OCI-LY7 (cell line): ENCODE data around the gene CDHR5. TPM values are rescaled to one million over a fixed set of nuclear protein-coding genes. Genes with fewer than 3 reads are reported as not detected.
A peak's percentile ranks its signal among the peaks of the same experiment; 100 is the strongest.

Experiments
- BruUV-seq: library from RNA; stranded (reverse); fragments of 400-500 nt; replicated peaks from 2 replicates; lab custom pipeline; 2021; lab: Mats Ljungman, UMichigan
- CTCF ChIA-PET: fragments of 300-600 bp; sonication (Branson Sonifier 250); formaldehyde crosslinking; loops from one replicate; lab custom pipeline; 2022; ENCODE audit warnings: antibody characterized with exemption; ENCODE audit not compliant: unreplicated experiment; lab: Charles Lee
- POLR2A ChIA-PET: fragments of 300-600 bp; sonication (Branson Sonifier 250); formaldehyde crosslinking; loops from one replicate; lab custom pipeline; 2022; ENCODE audit warnings: antibody characterized with exemption; lab: Charles Lee
- DNase-seq: peaks from one replicate; pipeline ENCODE4 v3.0.0-alpha.2; 2015; ENCODE audit warnings: low spot score
- H2AFZ ChIP-seq: fragments of 200-600 bp; sonication (generic), shearing (Covaris generic); 2 replicates; pipeline ENCODE4 v1.6.1; 2014; ENCODE audit warnings: mild to moderate bottlenecking, antibody characterized with exemption, low read length, moderate library complexity
- H3K27ac ChIP-seq: fragments of 200-600 bp; sonication (generic); 2 replicates; pipeline ENCODE4 v1.5.1; 2014; ENCODE audit warnings: mixed run types, low read depth, mild to moderate bottlenecking, moderate library complexity, low read length, inconsistent platforms; ENCODE audit not compliant: poor library complexity, severe bottlenecking
- H3K36me3 ChIP-seq: fragments of 200-600 bp; sonication (generic); 2 replicates; pipeline ENCODE4 v1.6.1; 2014; ENCODE audit warnings: mild to moderate bottlenecking, antibody characterized with exemption, low read length, moderate library complexity, mixed read lengths; ENCODE audit not compliant: insufficient read depth
- H3K4me1 ChIP-seq: fragments of 200-600 bp; sonication (generic); 2 replicates; pipeline ENCODE4 v1.5.1; 2014; ENCODE audit warnings: mild to moderate bottlenecking, low read length; ENCODE audit not compliant: insufficient read depth, poor library complexity, severe bottlenecking
- H3K4me2 ChIP-seq: fragments of 200-600 bp; sonication (generic); 2 replicates; pipeline ENCODE4 v1.6.1; 2014; ENCODE audit warnings: mild to moderate bottlenecking, low read length
- H3K4me3 ChIP-seq: fragments of 200-600 bp; sonication (generic); 2 replicates; pipeline ENCODE4 v1.5.1; 2014; ENCODE audit warnings: mild to moderate bottlenecking, low read depth, low read length; ENCODE audit not compliant: poor library complexity, severe bottlenecking
- H3K79me2 ChIP-seq: fragments of 200-600 bp; sonication (generic); 2 replicates; pipeline ENCODE4 v1.6.1; 2016; ENCODE audit warnings: low read depth, mild to moderate bottlenecking, low read length, moderate library complexity, mixed read lengths; ENCODE audit not compliant: insufficient read depth
- H3K9me2 ChIP-seq: fragments of 200-600 bp; sonication (generic); 2 replicates; pipeline ENCODE4 v1.6.1; 2016; ENCODE audit warnings: mild to moderate bottlenecking, low read length, mixed read lengths; ENCODE audit not compliant: insufficient read depth
- H3K9me3 ChIP-seq: fragments of 200-600 bp; sonication (generic); 2 replicates; pipeline ENCODE4 v1.6.1; 2014; ENCODE audit warnings: mild to moderate bottlenecking, mixed run types, low read length, mixed read lengths
- H4K20me1 ChIP-seq: fragments of 200-600 bp; sonication (generic); 2 replicates; pipeline ENCODE4 v1.6.1; 2014; ENCODE audit warnings: mild to moderate bottlenecking, antibody characterized with exemption, low read length, moderate library complexity, mixed read lengths; ENCODE audit not compliant: insufficient read depth
- EZH2phosphoT487 ChIP-seq: fragments of 200-600 bp; sonication (generic); IDR thresholded peaks from 2 replicates; pipeline ENCODE4 v1.6.1; 2018; ENCODE audit warnings: low read depth, borderline replicate concordance, mild to moderate bottlenecking, mixed run types, antibody characterized with exemption, low read length, moderate library complexity, mixed read lengths
- intact Hi-C: fragments of 100-400 bp; cut with micrococcal nuclease; formaldehyde crosslinking; loops from one replicate; pipeline ENCODE4 v1.10.0; 2022; ENCODE audit not compliant: unreplicated experiment
- total RNA-seq, 2 experiments: library from RNA; depleted of rRNA in 1 of 2; stranded (reverse); fragments of >200 nt in 1 of 2; shearing (Covaris generic) in 1 of 2; gene quantifications; 2 replicates each; pipeline ENCODE4 v1.2.3, GENCODE V29; 2014 to 2022
- TF ChIP-seq, protein P1 (sequence below): fragments of 200-600 bp; sonication (generic); conservative IDR thresholded peaks from 2 replicates; pipeline ENCODE4 v1.5.1; 2014; ENCODE audit warnings: mild to moderate bottlenecking, antibody characterized with exemption, low read length, moderate library complexity, mixed read lengths

Gene CDHR5
- total RNA-seq, 2 experiments from 2014 or later, result not detected

GRCh38 chr11:575996-576768 lies 48.6 kb downstream of the CDHR5 start, which contains the start of gene PHRF1:
TSS of gene PHRF1 (plus strand) at chr11:576470. CDS start at chr11:581513, 5,043 bp downstream.
- peak; percentile 95 for DNase-seq
- no TSS peak for BruUV-seq
- Histone ChIP-seq H3K79me2 (peaks cover 44% of the 10 kb centered on the region), H3K4me3 (peak within 1 kb of the TSS; percentile 100), H3K4me2 (peak within 1 kb of the TSS; percentile 95), H4K20me1 (peaks cover 29% of the 10 kb centered on the region), H3K9me2 (no peaks in the 10 kb centered on the region), H3K4me1 (peaks cover 38% of the 10 kb centered on the region), H3K27ac (peak within 1 kb of the TSS; percentile 70), H3K36me3 (peaks cover 18% of the 10 kb centered on the region), H3K9me3 (no peaks in the 10 kb centered on the region), H2AFZ (peak within 1 kb of the TSS; percentile 27)
- ChIA-PET POLR2A (interaction anchor here (0.6 to 1.4 kb wide), 6 partner anchors 14 to 221 kb away, joined by 3 to 5 read pairs (median 3); no protein-coding TSS in a partner anchor), CTCF (no interaction called here)
- intact Hi-C loops, result loop anchor here (5.0 kb wide), 2 partner anchors 41 to 231 kb away; partner anchors contain the start of genes IRF7, PIDD1 and RPLP2
- TF ChIP-seq EZH2phosphoT487, result no peak
- TF ChIP-seq, protein P1, sequence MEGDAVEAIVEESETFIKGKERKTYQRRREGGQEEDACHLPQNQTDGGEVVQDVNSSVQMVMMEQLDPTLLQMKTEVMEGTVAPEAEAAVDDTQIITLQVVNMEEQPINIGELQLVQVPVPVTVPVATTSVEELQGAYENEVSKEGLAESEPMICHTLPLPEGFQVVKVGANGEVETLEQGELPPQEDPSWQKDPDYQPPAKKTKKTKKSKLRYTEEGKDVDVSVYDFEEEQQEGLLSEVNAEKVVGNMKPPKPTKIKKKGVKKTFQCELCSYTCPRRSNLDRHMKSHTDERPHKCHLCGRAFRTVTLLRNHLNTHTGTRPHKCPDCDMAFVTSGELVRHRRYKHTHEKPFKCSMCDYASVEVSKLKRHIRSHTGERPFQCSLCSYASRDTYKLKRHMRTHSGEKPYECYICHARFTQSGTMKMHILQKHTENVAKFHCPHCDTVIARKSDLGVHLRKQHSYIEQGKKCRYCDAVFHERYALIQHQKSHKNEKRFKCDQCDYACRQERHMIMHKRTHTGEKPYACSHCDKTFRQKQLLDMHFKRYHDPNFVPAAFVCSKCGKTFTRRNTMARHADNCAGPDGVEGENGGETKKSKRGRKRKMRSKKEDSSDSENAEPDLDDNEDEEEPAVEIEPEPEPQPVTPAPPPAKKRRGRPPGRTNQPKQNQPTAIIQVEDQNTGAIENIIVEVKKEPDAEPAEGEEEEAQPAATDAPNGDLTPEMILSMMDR, result no peak

- peaks cover 38% of the 10 kb centered on the region for H3K4me1 ChIP-seq
- H3K9me2 ChIP-seq, result no peaks in the 10 kb centered on the region
- H4K20me1 ChIP-seq, result peaks cover 29% of the 10 kb centered on the region
- H3K79me2 ChIP-seq, result peaks cover 37% of the 10 kb centered on the region
- no peak overlapping the region for H3K27ac ChIP-seq
- intact Hi-C loops, result loop anchor here (5.0 kb wide), 2 partner anchors 42 to 232 kb away; partner anchors contain the start of genes IRF7, PIDD1 and RPLP2
- ChIA-PET POLR2A (interaction anchor here (0.6 to 1.4 kb wide), 6 partner anchors 14 to 222 kb away, joined by 3 to 5 read pairs (median 3); no protein-coding TSS in a partner anchor), CTCF (no interaction called here)
- TF ChIP-seq, protein P1, result no peak
- TF ChIP-seq EZH2phosphoT487, result no peak
- peaks cover 18% of the 10 kb centered on the region; the same call in 1 of the 2 replicates for H3K36me3 ChIP-seq
- H3K4me3 ChIP-seq, result peak overlapping the region; percentile 67
- DNase-seq, result peak; percentile 78
- no TSS peak for BruUV-seq
- peak overlapping the region; percentile 74 for H3K4me2 ChIP-seq
- H2AFZ ChIP-seq, result peak overlapping the region; percentile 27
- H3K9me3 ChIP-seq, result no peaks in the 10 kb centered on the region
Observed at GRCh38 chr11:575313-575995, 49.3 kb downstream of the CDHR5 start.
